Measurements from ENCODE around the gene SLC25A22. TPM values are rescaled to one million over a fixed set of nuclear protein-coding genes. Genes with fewer than 3 reads are reported as not detected.

The SLC25A22 gene
- total RNA-seq, 1 experiment from 2014 or later, result 31.8 TPM

GRCh38 chr11:794013-794765, 3.9 kb downstream of the SLC25A22 start:
- H3K9me3 ChIP-seq, result no peaks in the 10 kb centered on the region
- intact Hi-C loops (cut with micrococcal nuclease; ENCODE audit: unreplicated experiment), result no loop called here
- Mint-ChIP-seq H3K9me3 (ENCODE audit: unreplicated experiment) (no peaks in the 10 kb centered on the region), H3K36me3 (ENCODE audit: insufficient read depth, unreplicated experiment) (peaks cover 17% of the 10 kb centered on the region), H3K4me3 (ENCODE audit: unreplicated experiment) (no peak overlapping the region), H3K4me1 (ENCODE audit: low read depth, unreplicated experiment) (no peaks in the 10 kb centered on the region), H3K27ac (ENCODE audit: unreplicated experiment) (no peak overlapping the region), H3K27me3 (ENCODE audit: insufficient read depth, unreplicated experiment) (no peaks in the 10 kb centered on the region)
- ChIA-PET CTCF (no interaction called here), POLR2A (interaction anchor here (0.5 to 1.5 kb wide), 2 partner anchors 16 to 25 kb away, joined by 5 to 8 read pairs; partner anchors contain the start of gene PNPLA2)
- DNase-seq, result no peak
- no peak overlapping the region for H3K4me3 ChIP-seq (ENCODE audit: low read depth, low read length)
- no TSS peak for BruUV-seq (replicated peaks)
- no peaks in the 10 kb centered on the region for H3K27me3 ChIP-seq (replicated peaks; ENCODE audit: control insufficient read depth, insufficient read depth, low read length)
- H3K36me3 ChIP-seq (ENCODE audit: control insufficient read depth, insufficient read depth, low read length), result no peaks in the 10 kb centered on the region
- TF ChIP-seq CTCF (IDR thresholded peaks at IDR 0.05; ENCODE audit: insufficient read depth in 1 of 2, low read depth in 1 of 2, low read length in 1 of 2, severe bottlenecking in 1 of 2, unreplicated experiment in 1 of 2), result no peak
- peaks cover 9% of the 10 kb centered on the region for H3K4me1 ChIP-seq

GRCh38 chr11:793556-793955, 4.5 kb downstream of the SLC25A22 start:
- no TSS peak for BruUV-seq (replicated peaks)
- no peak for TF ChIP-seq CTCF (IDR thresholded peaks at IDR 0.05; ENCODE audit: insufficient read depth in 1 of 2, low read depth in 1 of 2, low read length in 1 of 2, severe bottlenecking in 1 of 2, unreplicated experiment in 1 of 2)
- H3K9me3 ChIP-seq, result no peaks in the 10 kb centered on the region
- no peak overlapping the region for H3K4me3 ChIP-seq (ENCODE audit: low read depth, low read length)
- Mint-ChIP-seq H3K27me3 (ENCODE audit: insufficient read depth, unreplicated experiment) (no peaks in the 10 kb centered on the region), H3K4me1 (ENCODE audit: low read depth, unreplicated experiment) (no peaks in the 10 kb centered on the region), H3K27ac (ENCODE audit: unreplicated experiment) (no peak overlapping the region), H3K4me3 (ENCODE audit: unreplicated experiment) (no peak overlapping the region), H3K36me3 (ENCODE audit: insufficient read depth, unreplicated experiment) (peaks cover 17% of the 10 kb centered on the region), H3K9me3 (ENCODE audit: unreplicated experiment) (no peaks in the 10 kb centered on the region)
- intact Hi-C loops (cut with micrococcal nuclease; ENCODE audit: unreplicated experiment), result no loop called here
- no peaks in the 10 kb centered on the region for H3K27me3 ChIP-seq (replicated peaks; ENCODE audit: control insufficient read depth, insufficient read depth, low read length)
- peaks cover 9% of the 10 kb centered on the region for H3K4me1 ChIP-seq
- no peaks in the 10 kb centered on the region for H3K36me3 ChIP-seq (ENCODE audit: control insufficient read depth, insufficient read depth, low read length)
- ChIA-PET POLR2A (interaction anchor here (0.5 to 1.5 kb wide), 2 partner anchors 15 to 26 kb away, joined by 5 to 8 read pairs; partner anchors contain the start of gene PNPLA2), CTCF (no interaction called here)
- DNase-seq, result no peak

GRCh38 chr11:792873-793272, 5.2 kb downstream of the SLC25A22 start:
- Mint-ChIP-seq H3K27me3 (ENCODE audit: insufficient read depth, unreplicated experiment) (no peaks in the 10 kb centered on the region), H3K4me1 (ENCODE audit: low read depth, unreplicated experiment) (no peaks in the 10 kb centered on the region), H3K4me3 (ENCODE audit: unreplicated experiment) (no peak overlapping the region), H3K9me3 (ENCODE audit: unreplicated experiment) (no peaks in the 10 kb centered on the region), H3K27ac (ENCODE audit: unreplicated experiment) (no peak overlapping the region), H3K36me3 (ENCODE audit: insufficient read depth, unreplicated experiment) (peaks cover 17% of the 10 kb centered on the region)
- peaks cover 9% of the 10 kb centered on the region for H3K4me1 ChIP-seq
- H3K36me3 ChIP-seq (ENCODE audit: control insufficient read depth, insufficient read depth, low read length), result no peaks in the 10 kb centered on the region
- intact Hi-C loops (cut with micrococcal nuclease; ENCODE audit: unreplicated experiment), result no loop called here
- ChIA-PET POLR2A (interaction anchor here (1.5 kb wide), 1 partner anchor 26 kb away, joined by 5 read pairs; the partner anchor contains the start of gene PNPLA2), CTCF (no interaction called here)
- H3K27me3 ChIP-seq (replicated peaks; ENCODE audit: control insufficient read depth, insufficient read depth, low read length), result no peaks in the 10 kb centered on the region
- no peak for DNase-seq
- no peak for TF ChIP-seq CTCF (IDR thresholded peaks at IDR 0.05; ENCODE audit: insufficient read depth in 1 of 2, low read depth in 1 of 2, low read length in 1 of 2, severe bottlenecking in 1 of 2, unreplicated experiment in 1 of 2)
- H3K4me3 ChIP-seq (ENCODE audit: low read depth, low read length), result no peak overlapping the region
- no TSS peak for BruUV-seq (replicated peaks)
- H3K9me3 ChIP-seq, result no peaks in the 10 kb centered on the region
